ENCODE data around the gene UXT. TPM values are rescaled to one million over a fixed set of nuclear protein-coding genes. Genes with fewer than 3 reads are reported as not detected.

Gene UXT
- total and polyA plus RNA-seq, 9 of the 15 experiments (the other 6 are each of a cell fraction or from before 2014, with no cell fraction given), result 141 to 300 (median 204) TPM

GRCh38 chrX:47650164-47651042 is 8.6 kb downstream of the UXT start, which contains the start of gene ELK1 (continued):
- peak in 1 of 2 experiments; percentile 86; a peak in 2 of 4 replicates for TF ChIP-seq HDAC1 (IDR thresholded peaks at IDR 0.05)
- TF ChIP-seq EGR1 (conservative IDR thresholded peaks at IDR 0.05), result peak; percentile 97
- TF ChIP-seq, protein P1, sequence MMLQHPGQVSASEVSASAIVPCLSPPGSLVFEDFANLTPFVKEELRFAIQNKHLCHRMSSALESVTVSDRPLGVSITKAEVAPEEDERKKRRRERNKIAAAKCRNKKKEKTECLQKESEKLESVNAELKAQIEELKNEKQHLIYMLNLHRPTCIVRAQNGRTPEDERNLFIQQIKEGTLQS (IDR thresholded peaks at IDR 0.05), result no peak
- TF ChIP-seq, protein P1 (CRISPR knock-in tag; conservative IDR thresholded peaks at IDR 0.05), result no peak
- TF ChIP-seq STAG1 (CRISPR knock-in tag; IDR thresholded peaks at IDR 0.05; ENCODE audit: borderline replicate concordance), result no peak
- no peak for TF ChIP-seq ZNF77 (CRISPR knock-in tag; IDR thresholded peaks at IDR 0.05)
- TF ChIP-seq, protein P2, sequence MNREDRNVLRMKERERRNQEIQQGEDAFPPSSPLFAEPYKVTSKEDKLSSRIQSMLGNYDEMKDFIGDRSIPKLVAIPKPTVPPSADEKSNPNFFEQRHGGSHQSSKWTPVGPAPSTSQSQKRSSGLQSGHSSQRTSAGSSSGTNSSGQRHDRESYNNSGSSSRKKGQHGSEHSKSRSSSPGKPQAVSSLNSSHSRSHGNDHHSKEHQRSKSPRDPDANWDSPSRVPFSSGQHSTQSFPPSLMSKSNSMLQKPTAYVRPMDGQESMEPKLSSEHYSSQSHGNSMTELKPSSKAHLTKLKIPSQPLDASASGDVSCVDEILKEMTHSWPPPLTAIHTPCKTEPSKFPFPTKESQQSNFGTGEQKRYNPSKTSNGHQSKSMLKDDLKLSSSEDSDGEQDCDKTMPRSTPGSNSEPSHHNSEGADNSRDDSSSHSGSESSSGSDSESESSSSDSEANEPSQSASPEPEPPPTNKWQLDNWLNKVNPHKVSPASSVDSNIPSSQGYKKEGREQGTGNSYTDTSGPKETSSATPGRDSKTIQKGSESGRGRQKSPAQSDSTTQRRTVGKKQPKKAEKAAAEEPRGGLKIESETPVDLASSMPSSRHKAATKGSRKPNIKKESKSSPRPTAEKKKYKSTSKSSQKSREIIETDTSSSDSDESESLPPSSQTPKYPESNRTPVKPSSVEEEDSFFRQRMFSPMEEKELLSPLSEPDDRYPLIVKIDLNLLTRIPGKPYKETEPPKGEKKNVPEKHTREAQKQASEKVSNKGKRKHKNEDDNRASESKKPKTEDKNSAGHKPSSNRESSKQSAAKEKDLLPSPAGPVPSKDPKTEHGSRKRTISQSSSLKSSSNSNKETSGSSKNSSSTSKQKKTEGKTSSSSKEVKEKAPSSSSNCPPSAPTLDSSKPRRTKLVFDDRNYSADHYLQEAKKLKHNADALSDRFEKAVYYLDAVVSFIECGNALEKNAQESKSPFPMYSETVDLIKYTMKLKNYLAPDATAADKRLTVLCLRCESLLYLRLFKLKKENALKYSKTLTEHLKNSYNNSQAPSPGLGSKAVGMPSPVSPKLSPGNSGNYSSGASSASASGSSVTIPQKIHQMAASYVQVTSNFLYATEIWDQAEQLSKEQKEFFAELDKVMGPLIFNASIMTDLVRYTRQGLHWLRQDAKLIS (CRISPR knock-in tag; IDR thresholded peaks at IDR 0.05), result no peak
- no peak for TF ChIP-seq ZBTB8A (IDR thresholded peaks at IDR 0.05; ENCODE audit: partially characterized antibody)
- TF ChIP-seq CCAR2 (IDR thresholded peaks at IDR 0.05; ENCODE audit: low read depth, low read length), result no peak
- 0 out of 2 replicates have a peak, but pooled peaks have one; percentile 1 for TF ChIP-seq SMC3 (conservative IDR thresholded peaks at IDR 0.05; ENCODE audit: insufficient read depth, low read depth, low read length)
- TF ChIP-seq RNF219 (CRISPR knock-in tag; IDR thresholded peaks at IDR 0.05), result no peak
- TF ChIP-seq, protein P3, sequence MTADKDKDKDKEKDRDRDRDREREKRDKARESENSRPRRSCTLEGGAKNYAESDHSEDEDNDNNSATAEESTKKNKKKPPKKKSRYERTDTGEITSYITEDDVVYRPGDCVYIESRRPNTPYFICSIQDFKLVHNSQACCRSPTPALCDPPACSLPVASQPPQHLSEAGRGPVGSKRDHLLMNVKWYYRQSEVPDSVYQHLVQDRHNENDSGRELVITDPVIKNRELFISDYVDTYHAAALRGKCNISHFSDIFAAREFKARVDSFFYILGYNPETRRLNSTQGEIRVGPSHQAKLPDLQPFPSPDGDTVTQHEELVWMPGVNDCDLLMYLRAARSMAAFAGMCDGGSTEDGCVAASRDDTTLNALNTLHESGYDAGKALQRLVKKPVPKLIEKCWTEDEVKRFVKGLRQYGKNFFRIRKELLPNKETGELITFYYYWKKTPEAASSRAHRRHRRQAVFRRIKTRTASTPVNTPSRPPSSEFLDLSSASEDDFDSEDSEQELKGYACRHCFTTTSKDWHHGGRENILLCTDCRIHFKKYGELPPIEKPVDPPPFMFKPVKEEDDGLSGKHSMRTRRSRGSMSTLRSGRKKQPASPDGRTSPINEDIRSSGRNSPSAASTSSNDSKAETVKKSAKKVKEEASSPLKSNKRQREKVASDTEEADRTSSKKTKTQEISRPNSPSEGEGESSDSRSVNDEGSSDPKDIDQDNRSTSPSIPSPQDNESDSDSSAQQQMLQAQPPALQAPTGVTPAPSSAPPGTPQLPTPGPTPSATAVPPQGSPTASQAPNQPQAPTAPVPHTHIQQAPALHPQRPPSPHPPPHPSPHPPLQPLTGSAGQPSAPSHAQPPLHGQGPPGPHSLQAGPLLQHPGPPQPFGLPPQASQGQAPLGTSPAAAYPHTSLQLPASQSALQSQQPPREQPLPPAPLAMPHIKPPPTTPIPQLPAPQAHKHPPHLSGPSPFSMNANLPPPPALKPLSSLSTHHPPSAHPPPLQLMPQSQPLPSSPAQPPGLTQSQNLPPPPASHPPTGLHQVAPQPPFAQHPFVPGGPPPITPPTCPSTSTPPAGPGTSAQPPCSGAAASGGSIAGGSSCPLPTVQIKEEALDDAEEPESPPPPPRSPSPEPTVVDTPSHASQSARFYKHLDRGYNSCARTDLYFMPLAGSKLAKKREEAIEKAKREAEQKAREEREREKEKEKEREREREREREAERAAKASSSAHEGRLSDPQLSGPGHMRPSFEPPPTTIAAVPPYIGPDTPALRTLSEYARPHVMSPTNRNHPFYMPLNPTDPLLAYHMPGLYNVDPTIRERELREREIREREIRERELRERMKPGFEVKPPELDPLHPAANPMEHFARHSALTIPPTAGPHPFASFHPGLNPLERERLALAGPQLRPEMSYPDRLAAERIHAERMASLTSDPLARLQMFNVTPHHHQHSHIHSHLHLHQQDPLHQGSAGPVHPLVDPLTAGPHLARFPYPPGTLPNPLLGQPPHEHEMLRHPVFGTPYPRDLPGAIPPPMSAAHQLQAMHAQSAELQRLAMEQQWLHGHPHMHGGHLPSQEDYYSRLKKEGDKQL (CRISPR knock-in tag; IDR thresholded peaks at IDR 0.05; ENCODE audit: borderline replicate concordance), result no peak
